Esophagus squamous epithelium (tissue), 4 donors: ENCODE data around the gene GPR26.

Source experiments
- POLR2A ChIP-seq, 4 donors: fragments of 450-650 bp; IDR thresholded peaks; one replicate each; pipeline ENCODE4 v1.6.1; 2017; ENCODE audit warnings: antibody characterized with exemption in 4 of 4, mild to moderate bottlenecking in 4 of 4, moderate library complexity in 3 of 4
- TF ChIP-seq, protein P1 (sequence below), 6 experiments: fragments of 450-650 bp in 4 of 6; fragments of 200-600 bp in 2 of 6; sonication (generic) in 2 of 6; IDR thresholded peaks; one replicate each; pipeline ENCODE4 v1.5.1; 2016 to 2019; ENCODE audit warnings: antibody characterized with exemption in 6 of 6, mild to moderate bottlenecking in 4 of 6, moderate library complexity in 4 of 6

GRCh38 chr10:123633636-123634035 lies 32.5 kb upstream of the GPR26 start:
- TF ChIP-seq, protein P1, sequence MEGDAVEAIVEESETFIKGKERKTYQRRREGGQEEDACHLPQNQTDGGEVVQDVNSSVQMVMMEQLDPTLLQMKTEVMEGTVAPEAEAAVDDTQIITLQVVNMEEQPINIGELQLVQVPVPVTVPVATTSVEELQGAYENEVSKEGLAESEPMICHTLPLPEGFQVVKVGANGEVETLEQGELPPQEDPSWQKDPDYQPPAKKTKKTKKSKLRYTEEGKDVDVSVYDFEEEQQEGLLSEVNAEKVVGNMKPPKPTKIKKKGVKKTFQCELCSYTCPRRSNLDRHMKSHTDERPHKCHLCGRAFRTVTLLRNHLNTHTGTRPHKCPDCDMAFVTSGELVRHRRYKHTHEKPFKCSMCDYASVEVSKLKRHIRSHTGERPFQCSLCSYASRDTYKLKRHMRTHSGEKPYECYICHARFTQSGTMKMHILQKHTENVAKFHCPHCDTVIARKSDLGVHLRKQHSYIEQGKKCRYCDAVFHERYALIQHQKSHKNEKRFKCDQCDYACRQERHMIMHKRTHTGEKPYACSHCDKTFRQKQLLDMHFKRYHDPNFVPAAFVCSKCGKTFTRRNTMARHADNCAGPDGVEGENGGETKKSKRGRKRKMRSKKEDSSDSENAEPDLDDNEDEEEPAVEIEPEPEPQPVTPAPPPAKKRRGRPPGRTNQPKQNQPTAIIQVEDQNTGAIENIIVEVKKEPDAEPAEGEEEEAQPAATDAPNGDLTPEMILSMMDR (IDR thresholded peaks at IDR 0.05) = no peak
- no peak for TF ChIP-seq POLR2A (IDR thresholded peaks at IDR 0.05)
